OCI-LY1 (cell line): Measurements from ENCODE around the gene RAB30.

ENCODE experiments used
- H2AFZ ChIP-seq: fragments of 200-600 bp; sonication (generic), shearing (Covaris generic); 2 replicates; pipeline ENCODE4 v1.6.0; 2014; ENCODE audit warnings: antibody characterized with exemption, mild to moderate bottlenecking, low read length
- H3F3A ChIP-seq: fragments of 200-600 bp; sonication (generic), shearing (Covaris generic); 2 replicates; pipeline ENCODE4 v1.6.0; 2014; ENCODE audit warnings: mild to moderate bottlenecking, antibody characterized with exemption, low read length, moderate library complexity; ENCODE audit not compliant: insufficient read depth
- H3K27ac ChIP-seq: fragments of 200-600 bp; sonication (generic); 2 replicates; pipeline ENCODE4 v1.5.1; 2014; ENCODE audit warnings: low read length, mixed run types, mild to moderate bottlenecking, low read depth; ENCODE audit not compliant: poor library complexity, severe bottlenecking
- H3K27me3 ChIP-seq: fragments of 200-600 bp; sonication (generic); 2 replicates; pipeline ENCODE4 v1.6.0; 2014; ENCODE audit warnings: antibody characterized with exemption, mild to moderate bottlenecking, low read length, moderate library complexity; ENCODE audit not compliant: insufficient read depth
- H3K36me3 ChIP-seq: fragments of 200-600 bp; sonication (generic); 2 replicates; pipeline ENCODE4 v1.6.1; 2014; ENCODE audit warnings: mild to moderate bottlenecking, antibody characterized with exemption, low read length, moderate library complexity, mixed read lengths; ENCODE audit not compliant: insufficient read depth
- H3K4me1 ChIP-seq: fragments of 200-600 bp; sonication (generic); 2 replicates; pipeline ENCODE4 v1.5.1; 2014; ENCODE audit warnings: mild to moderate bottlenecking, low read length, moderate library complexity; ENCODE audit not compliant: insufficient read depth, severe bottlenecking
- H3K4me2 ChIP-seq: fragments of 200-600 bp; sonication (generic), shearing (Covaris generic); 2 replicates; pipeline ENCODE4 v1.6.1; 2014; ENCODE audit warnings: low read length
- H3K4me3 ChIP-seq: fragments of 200-600 bp; sonication (generic); 2 replicates; pipeline ENCODE4 v1.5.1; 2014; ENCODE audit warnings: low read length, low read depth, mild to moderate bottlenecking, mixed read lengths; ENCODE audit not compliant: poor library complexity, severe bottlenecking
- H3K79me2 ChIP-seq: fragments of 200-600 bp; shearing (Covaris generic); 2 replicates; pipeline ENCODE4 v1.6.1; 2016; ENCODE audit warnings: mixed run types, low read length, mixed read lengths; ENCODE audit not compliant: insufficient read depth
- H3K9ac ChIP-seq: fragments of 200-600 bp; sonication (generic), shearing (Covaris generic); 2 replicates; pipeline ENCODE4 v1.6.1; 2014; ENCODE audit warnings: mild to moderate bottlenecking, low read length, mixed read lengths
- H3K9me2 ChIP-seq: fragments of 200-600 bp; sonication (generic), shearing (Covaris generic); 2 replicates; pipeline ENCODE4 v1.6.1; 2014; ENCODE audit warnings: low read depth, mild to moderate bottlenecking, low read length, mixed read lengths
- H3K9me3 ChIP-seq: fragments of 200-600 bp; shearing (Covaris generic); 2 replicates; pipeline ENCODE4 v1.6.1; 2014; ENCODE audit warnings: low read length, mixed read lengths
- H4K20me1 ChIP-seq: fragments of 200-600 bp; sonication (generic), shearing (Covaris generic); 2 replicates; pipeline ENCODE4 v1.6.0; 2016; ENCODE audit warnings: mild to moderate bottlenecking, low read length; ENCODE audit not compliant: insufficient read depth
- EZH2 ChIP-seq: fragments of 200-600 bp; sonication (generic), shearing (Covaris generic); IDR thresholded peaks from 2 replicates; pipeline ENCODE4 v1.8.0; 2017; ENCODE audit warnings: borderline replicate concordance, mixed run types, mild to moderate bottlenecking, antibody characterized with exemption, low read length, moderate library complexity, mixed read lengths
- TF ChIP-seq, protein P1 (sequence below): fragments of 200-600 bp; sonication (generic), shearing (Covaris generic); IDR thresholded peaks from 2 replicates; pipeline ENCODE4 v1.5.1; 2017; ENCODE audit warnings: mild to moderate bottlenecking, antibody characterized with exemption, low read length, moderate library complexity, mixed read lengths

The RAB30 gene

DNA sequence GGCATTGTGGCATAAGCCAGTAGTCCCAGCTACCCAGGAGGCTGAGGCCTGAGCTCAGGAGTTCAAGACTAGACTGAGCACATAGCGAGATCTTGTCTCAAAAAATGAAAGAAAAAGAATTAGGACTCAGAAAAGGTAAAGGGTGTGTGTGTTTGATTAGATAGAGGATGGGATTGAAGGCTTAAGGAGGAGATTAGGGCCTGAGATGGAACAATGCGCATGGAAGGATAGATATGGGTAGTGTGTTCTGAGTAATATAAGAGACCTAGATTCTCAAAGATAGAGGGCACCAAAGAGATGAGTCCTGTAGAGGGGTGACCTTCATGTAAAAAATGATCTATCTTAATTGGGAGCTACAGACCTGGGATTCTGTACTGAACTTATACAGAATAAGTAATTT, 17.3 kb upstream of the RAB30 start:
- Histone ChIP-seq H3K4me3 (no peak overlapping the region), H3K9ac (no peak overlapping the region), H3K36me3 (no peaks in the 10 kb centered on the region), H2AFZ (no peak overlapping the region), H3K4me2 (no peak overlapping the region), H3K9me2 (no peaks in the 10 kb centered on the region), H3K27ac (no peak overlapping the region), H3K4me1 (peaks cover 13% of the 10 kb centered on the region), H3F3A (no peaks in the 10 kb centered on the region), H4K20me1 (no peaks in the 10 kb centered on the region), H3K79me2 (no peaks in the 10 kb centered on the region), H3K9me3 (no peaks in the 10 kb centered on the region), H3K27me3 (no peaks in the 10 kb centered on the region)
- TF ChIP-seq, protein P1, sequence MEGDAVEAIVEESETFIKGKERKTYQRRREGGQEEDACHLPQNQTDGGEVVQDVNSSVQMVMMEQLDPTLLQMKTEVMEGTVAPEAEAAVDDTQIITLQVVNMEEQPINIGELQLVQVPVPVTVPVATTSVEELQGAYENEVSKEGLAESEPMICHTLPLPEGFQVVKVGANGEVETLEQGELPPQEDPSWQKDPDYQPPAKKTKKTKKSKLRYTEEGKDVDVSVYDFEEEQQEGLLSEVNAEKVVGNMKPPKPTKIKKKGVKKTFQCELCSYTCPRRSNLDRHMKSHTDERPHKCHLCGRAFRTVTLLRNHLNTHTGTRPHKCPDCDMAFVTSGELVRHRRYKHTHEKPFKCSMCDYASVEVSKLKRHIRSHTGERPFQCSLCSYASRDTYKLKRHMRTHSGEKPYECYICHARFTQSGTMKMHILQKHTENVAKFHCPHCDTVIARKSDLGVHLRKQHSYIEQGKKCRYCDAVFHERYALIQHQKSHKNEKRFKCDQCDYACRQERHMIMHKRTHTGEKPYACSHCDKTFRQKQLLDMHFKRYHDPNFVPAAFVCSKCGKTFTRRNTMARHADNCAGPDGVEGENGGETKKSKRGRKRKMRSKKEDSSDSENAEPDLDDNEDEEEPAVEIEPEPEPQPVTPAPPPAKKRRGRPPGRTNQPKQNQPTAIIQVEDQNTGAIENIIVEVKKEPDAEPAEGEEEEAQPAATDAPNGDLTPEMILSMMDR, result peak; percentile 24; the same call in 1 of the 2 replicates
- no peak for TF ChIP-seq EZH2

DNA sequence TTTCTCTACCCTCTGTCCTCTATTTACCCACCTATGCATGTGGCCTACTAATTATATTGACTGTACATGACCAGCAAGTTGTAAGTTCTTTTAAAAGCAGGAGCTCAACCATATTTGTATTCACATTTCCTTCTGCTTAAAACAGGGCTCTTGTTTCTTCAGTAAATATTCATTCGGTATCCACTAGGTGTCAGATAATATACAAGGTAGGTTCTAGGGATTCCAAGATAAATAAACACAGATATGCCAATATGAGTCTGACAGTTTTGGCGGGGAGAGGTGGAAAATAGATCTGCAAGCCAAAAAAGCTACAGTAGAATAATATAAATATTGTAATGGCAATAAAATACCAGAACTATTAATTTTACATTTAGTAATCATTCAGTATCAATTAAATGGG, 15.3 kb upstream of the RAB30 start:
- H3K9me2 ChIP-seq, result no peaks in the 10 kb centered on the region
- H4K20me1 ChIP-seq, result no peaks in the 10 kb centered on the region
- no peak overlapping the region for H3K4me3 ChIP-seq
- TF ChIP-seq, protein P1, result peak; percentile 43; the same call in 1 of the 2 replicates
- no peak for TF ChIP-seq EZH2
- no peaks in the 10 kb centered on the region for H3F3A ChIP-seq
- no peaks in the 10 kb centered on the region for H3K36me3 ChIP-seq
- no peaks in the 10 kb centered on the region for H3K79me2 ChIP-seq
- H3K4me2 ChIP-seq, result no peak overlapping the region
- H3K4me1 ChIP-seq, result peaks cover 13% of the 10 kb centered on the region
- H3K9ac ChIP-seq, result no peak overlapping the region
- no peaks in the 10 kb centered on the region for H3K27me3 ChIP-seq
- H3K9me3 ChIP-seq, result no peaks in the 10 kb centered on the region
- H2AFZ ChIP-seq, result no peak overlapping the region
- no peak overlapping the region for H3K27ac ChIP-seq

DNA sequence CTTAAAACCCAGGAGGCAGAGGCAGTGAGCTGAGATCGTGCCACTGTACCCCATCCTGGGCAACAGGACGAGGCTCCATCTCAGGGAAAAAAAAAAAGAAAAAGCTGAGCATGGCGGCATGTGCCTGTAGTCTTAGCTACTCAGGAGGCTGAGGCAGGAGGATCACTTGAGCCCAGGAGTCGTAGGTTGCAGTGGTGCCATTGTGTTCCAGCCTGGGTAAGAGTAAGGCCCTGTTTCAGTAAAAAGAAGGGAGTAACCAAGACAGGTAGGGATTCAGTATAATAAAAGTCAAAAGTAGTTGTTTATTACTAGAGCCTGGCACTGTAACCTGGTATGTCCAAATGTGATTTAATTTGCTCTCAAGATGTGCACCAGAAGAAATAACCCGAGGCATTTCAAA, 8.1 kb upstream of the RAB30 start:
- Histone ChIP-seq H3K9me2 (no peaks in the 10 kb centered on the region), H3K27me3 (no peaks in the 10 kb centered on the region), H2AFZ (no peak overlapping the region), H3K4me1 (no peaks in the 10 kb centered on the region), H3K4me2 (no peak overlapping the region), H3K27ac (no peak overlapping the region), H3F3A (no peaks in the 10 kb centered on the region), H3K9ac (no peak overlapping the region), H3K9me3 (no peaks in the 10 kb centered on the region), H4K20me1 (no peaks in the 10 kb centered on the region), H3K36me3 (peaks cover 27% of the 10 kb centered on the region; the same call in 1 of the 2 replicates), H3K79me2 (no peaks in the 10 kb centered on the region), H3K4me3 (no peak overlapping the region)
- TF ChIP-seq, protein P1, result no peak
- no peak for TF ChIP-seq EZH2
